Right hindlimb (tissue), 1 donor: ENCODE results near the gene COL20A1.

Experiments used
- DNase-seq: peaks from one replicate; pipeline ENCODE4 v3.0.0-alpha.2; 2018

The COL20A1 gene

GRCh38 chr20:63309261-63310071 lies 16.5 kb downstream of the COL20A1 start:
- DNase-seq: peak; percentile 72

GRCh38 chr20:63310265-63310991 lies 17.4 kb downstream of the COL20A1 start:
- no peak for DNase-seq

DNA sequence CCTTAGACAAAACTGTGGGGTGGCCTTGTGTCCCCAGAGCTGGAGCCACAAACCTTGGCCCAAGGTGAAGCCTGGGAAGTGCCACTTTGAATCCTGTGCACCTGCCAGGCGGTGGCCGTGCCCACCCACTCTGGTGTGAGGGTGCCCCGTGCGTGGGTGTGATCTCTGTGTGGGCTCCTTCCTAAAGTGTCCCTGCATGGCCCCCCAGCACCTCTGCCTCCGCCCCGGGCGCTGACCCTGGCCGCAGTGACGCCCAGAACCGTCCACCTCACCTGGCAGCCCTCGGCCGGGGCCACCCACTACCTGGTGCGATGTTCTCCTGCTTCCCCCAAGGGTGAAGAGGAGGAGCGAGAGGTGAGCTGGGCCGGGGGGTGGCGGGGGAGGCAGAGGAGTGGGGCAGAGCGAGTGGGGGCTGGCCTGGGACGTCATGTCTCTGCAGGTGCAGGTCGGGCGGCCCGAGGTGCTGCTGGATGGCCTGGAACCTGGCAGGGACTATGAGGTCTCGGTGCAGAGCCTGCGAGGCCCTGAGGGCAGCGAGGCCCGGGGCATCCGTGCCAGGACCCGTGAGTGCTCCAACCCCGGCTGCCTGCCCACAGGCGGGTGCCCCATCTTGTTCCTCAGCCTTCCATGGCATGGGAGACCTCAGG lies 18.3 kb downstream of the COL20A1 start:
- no peak for DNase-seq

- DNase-seq: no peak
Observed at GRCh38 chr20:63311833-63312243, 18.9 kb downstream of the COL20A1 start.

- no peak for DNase-seq
Observed at GRCh38 chr20:63312273-63312672, 19.3 kb downstream of the COL20A1 start.

DNA sequence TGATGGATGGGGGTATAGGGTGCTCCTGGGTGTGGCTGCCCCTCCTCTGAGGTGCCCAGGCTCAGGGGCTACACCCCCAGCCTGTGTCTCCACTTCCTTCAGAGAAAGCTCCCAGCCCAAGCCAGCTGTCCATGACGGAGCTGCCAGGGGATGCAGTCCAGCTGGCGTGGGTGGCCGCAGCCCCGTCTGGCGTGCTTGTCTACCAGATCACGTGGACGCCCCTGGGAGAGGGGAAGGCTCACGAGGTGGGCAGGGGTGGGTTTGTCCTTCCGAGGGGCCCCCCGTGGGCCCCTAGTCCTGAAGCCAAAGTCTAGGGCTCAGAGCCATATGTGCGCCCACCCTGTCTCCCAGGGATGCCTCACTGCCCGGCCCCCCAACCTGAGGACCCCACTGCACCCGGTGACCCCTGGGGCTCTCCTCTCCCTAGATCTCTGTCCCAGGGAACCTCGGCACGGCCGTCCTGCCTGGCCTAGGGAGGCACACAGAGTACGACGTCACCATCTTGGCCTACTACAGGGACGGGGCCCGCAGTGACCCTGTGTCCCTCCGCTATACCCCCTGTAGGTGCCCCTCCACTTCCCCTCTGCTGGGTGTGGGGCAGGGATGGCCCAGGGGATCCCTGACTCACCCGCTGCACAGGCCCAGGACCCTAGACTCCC lies 19.8 kb downstream of the COL20A1 start:
- peak; percentile 83 for DNase-seq

GRCh38 chr20:63313349-63314014 lies 20.5 kb downstream of the COL20A1 start:
- no peak for DNase-seq

DNA sequence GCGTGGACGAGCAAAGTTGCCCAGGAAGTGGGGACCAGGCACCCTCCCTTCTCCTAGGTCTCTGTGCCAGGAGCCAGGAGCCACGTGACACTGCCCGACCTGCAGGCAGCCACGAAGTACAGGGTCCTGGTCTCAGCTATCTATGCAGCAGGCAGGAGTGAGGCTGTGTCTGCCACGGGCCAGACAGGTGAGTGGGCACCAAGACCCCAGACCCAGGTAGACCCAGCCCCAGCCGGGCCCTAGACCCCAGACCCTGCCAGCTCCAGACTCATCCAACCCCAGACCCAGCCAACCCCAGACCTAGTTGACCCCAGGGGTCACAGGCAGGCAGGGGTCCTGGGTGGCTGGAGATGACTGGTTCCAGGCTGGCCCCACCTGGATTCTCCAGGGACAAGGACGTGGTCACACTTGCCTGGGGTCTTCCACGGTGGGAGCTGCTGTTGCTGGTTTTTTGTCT lies 21.1 kb downstream of the COL20A1 start:
- DNase-seq: no peak

GRCh38 chr20:63314566-63315239 lies 21.7 kb downstream of the COL20A1 start:
- no peak for DNase-seq

GRCh38 chr20:63315240-63315689 lies 22.3 kb downstream of the COL20A1 start:
- peak; percentile 15 for DNase-seq

DNA sequence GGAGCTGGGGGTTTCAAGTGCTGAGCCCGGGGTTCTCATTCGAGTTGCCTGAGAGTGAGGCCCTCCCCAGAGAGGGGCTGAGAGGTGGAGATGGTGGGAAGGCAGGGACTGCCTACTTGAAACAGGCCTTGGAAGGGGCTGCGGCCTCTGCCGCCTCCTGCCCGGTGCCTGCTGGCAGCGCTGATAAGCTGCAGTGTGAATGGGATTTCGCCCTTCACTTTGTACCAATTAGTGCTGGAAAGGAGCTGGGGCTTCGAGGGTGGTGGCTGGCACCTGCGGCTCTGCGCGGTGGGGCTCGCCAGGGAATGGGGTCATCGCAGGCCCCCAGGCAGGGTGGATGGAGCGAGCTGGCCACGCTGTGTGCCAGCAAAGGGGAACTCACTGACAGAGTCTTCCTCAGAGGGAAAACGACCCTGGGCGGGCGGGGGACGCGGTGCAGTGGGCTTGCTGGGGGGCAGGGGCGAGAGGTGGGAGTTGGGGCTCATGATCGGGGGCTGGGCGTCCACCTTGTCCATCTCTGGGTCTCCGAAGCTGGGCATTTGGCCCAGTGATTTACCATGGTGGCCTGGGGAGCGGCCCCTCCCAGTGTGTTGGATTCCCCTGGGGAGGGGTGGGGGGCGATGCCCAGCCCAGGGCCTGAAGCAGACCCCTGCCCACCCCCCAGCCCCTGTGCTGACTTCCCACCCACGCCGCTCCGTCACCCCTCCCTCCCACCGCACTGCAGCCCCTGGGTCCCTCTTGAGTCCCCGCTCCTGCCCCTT lies 22.9 kb downstream of the COL20A1 start:
- peak; percentile 14 for DNase-seq

DNA sequence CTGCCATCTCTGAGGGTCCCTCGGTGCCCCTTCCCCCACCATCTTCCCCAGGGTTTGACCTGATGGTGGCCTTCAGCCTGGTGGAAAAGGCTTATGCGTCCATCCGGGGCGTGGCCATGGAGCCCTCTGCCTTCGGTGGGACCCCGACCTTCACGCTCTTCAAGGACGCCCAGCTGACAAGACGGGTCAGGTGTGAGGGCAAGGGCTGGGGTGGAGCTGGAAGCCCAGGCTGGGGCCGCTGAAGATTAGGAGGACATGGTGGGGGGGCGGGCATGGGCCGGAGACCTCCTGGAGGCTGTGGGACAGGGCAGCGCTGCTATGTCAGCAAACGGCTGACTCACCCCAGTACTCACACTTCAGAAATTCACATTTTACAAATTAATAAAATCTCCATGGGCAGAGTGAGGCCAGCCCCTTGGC lies 23.5 kb downstream of the COL20A1 start:
- peak; percentile 10 for DNase-seq

DNA sequence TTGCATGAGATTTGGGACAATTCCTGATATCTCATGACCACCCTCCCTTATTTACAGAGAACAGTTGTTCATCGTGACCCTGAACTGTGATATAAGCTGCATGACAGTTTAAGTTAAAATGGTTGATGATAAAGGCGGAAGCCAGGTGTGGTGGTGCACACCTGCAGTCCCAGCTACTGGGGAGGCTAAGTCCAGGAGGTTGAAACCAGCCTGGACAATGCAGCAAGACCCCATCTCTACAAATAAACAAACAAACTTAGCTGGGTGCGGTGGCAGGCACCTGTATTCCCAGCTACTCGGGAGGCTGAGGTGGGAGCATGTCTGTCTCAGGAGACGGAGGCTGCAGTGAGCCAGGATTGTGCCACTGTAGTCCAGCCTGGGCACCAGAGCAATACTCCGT lies 24.1 kb downstream of the COL20A1 start:
- no peak for DNase-seq

DNA sequence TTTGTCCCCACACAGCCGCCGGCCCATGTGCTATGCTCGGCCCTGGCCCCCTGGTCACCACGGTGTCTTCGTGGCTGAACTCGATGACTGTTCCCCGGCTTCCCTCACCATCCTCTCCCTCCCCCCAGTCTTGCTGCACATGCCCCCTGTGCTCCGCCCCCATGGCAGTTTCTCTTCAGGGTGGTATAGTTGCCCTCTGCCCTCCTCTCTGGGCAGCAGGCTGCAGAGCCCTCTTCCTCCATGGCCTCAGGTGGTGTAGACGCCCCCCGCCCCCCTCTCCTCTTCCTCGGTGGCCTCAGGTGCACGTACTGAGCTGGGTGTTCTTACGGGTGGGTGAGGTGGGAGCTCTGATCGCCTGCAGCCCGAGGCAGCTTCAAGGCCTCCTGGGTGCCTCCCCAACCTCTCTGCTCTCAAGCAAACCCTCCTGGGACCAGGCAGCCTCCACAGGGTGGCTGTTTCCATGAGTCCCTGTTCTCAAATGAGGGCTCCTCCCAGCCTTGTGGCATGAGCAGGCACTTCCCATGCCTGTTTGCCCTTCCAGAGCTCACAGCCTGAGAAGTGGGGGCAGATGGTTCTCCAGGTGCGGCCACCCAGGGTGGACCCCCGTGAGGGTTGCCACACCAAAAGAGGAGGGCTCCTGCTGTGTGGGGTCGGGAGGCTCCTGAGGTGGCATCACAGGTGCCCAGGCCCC lies 24.8 kb downstream of the COL20A1 start:
- peak; percentile 9 for DNase-seq

GRCh38 chr20:63318391-63319163 lies 25.6 kb downstream of the COL20A1 start:
- peak; percentile 17 for DNase-seq

DNA sequence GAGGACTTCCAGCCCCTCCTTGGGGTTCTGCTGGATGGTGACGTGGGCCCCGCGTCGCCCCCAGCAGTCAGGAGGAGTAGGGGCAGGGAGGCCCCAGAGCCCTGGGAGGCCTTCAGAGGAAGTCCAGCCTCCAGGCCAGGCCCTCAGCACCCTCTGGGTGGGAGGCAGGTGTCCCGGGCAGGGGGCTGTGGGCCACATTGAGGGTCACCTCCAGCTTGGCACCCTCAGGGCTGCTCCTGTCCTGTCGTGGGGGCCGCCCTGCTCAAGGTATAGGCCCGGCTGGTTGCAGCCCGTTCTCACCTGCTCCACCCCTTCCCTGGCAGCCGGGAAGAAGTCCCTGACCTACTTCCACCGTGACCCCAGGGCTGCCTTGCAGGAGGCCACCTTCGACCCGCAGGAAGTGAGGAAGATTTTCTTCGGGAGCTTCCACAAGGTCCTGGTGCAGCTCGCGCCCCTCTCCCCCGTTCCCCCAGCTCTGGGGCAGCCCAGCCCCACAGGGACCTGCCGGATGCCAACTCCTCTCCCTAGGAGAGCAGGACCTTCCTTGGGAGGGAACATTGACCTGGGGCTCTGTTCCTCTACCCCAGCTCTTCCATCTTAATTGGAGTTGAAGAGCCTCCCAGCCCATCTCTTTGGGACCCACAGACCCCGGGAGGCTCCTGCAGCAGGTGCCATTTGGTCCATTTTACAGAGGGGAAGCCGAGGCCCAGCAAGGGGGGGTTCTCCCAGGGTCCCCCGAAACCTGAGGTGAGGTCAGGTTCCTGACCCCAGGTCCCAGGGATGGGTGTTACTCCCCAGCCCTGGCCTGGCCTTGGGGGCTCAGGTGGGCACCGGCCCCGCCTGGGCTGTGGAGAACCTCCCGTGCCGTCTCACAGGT lies 26.4 kb downstream of the COL20A1 start:
- peak; percentile 15 for DNase-seq

GRCh38 chr20:63320041-63320511 lies 27.1 kb downstream of the COL20A1 start:
- no peak for DNase-seq

DNA sequence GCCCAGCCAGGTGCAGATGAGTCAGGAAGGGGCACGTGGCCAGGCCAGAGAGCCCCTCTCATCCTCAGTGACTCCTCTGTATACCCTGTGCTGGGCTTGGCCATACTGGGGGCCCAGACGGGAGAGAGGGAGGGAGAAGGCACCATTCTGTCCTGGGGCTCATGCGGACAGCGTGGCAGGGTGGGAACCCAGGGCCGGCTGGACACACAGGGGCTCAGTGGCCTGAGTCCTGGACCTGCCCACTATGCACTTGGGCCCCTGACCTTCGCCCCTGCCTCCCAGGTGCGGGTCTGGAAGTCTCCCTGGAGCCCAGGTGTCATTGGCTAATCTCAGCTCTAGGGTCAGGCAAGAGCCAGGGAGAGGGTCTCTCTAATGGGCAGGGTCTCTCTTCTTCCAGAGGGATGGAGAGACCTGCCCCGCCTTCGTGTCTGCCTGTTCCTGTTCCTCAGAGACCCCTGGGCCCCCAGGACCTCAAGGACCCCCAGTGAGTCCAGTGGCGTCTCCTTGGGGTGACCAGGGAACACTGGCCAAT lies 27.7 kb downstream of the COL20A1 start:
- peak; percentile 10 for DNase-seq
